ENCODE results near the gene FAF1. TPM values are rescaled to one million over a fixed set of nuclear protein-coding genes. Genes with fewer than 3 reads are reported as not detected.

The FAF1 gene
- total and polyA plus RNA-seq, 9 of the 15 experiments (the other 6 are each of a cell fraction or from before 2014, with no cell fraction given), result 48.7 to 225 (median 118) TPM

- TF ChIP-seq, protein P1, sequence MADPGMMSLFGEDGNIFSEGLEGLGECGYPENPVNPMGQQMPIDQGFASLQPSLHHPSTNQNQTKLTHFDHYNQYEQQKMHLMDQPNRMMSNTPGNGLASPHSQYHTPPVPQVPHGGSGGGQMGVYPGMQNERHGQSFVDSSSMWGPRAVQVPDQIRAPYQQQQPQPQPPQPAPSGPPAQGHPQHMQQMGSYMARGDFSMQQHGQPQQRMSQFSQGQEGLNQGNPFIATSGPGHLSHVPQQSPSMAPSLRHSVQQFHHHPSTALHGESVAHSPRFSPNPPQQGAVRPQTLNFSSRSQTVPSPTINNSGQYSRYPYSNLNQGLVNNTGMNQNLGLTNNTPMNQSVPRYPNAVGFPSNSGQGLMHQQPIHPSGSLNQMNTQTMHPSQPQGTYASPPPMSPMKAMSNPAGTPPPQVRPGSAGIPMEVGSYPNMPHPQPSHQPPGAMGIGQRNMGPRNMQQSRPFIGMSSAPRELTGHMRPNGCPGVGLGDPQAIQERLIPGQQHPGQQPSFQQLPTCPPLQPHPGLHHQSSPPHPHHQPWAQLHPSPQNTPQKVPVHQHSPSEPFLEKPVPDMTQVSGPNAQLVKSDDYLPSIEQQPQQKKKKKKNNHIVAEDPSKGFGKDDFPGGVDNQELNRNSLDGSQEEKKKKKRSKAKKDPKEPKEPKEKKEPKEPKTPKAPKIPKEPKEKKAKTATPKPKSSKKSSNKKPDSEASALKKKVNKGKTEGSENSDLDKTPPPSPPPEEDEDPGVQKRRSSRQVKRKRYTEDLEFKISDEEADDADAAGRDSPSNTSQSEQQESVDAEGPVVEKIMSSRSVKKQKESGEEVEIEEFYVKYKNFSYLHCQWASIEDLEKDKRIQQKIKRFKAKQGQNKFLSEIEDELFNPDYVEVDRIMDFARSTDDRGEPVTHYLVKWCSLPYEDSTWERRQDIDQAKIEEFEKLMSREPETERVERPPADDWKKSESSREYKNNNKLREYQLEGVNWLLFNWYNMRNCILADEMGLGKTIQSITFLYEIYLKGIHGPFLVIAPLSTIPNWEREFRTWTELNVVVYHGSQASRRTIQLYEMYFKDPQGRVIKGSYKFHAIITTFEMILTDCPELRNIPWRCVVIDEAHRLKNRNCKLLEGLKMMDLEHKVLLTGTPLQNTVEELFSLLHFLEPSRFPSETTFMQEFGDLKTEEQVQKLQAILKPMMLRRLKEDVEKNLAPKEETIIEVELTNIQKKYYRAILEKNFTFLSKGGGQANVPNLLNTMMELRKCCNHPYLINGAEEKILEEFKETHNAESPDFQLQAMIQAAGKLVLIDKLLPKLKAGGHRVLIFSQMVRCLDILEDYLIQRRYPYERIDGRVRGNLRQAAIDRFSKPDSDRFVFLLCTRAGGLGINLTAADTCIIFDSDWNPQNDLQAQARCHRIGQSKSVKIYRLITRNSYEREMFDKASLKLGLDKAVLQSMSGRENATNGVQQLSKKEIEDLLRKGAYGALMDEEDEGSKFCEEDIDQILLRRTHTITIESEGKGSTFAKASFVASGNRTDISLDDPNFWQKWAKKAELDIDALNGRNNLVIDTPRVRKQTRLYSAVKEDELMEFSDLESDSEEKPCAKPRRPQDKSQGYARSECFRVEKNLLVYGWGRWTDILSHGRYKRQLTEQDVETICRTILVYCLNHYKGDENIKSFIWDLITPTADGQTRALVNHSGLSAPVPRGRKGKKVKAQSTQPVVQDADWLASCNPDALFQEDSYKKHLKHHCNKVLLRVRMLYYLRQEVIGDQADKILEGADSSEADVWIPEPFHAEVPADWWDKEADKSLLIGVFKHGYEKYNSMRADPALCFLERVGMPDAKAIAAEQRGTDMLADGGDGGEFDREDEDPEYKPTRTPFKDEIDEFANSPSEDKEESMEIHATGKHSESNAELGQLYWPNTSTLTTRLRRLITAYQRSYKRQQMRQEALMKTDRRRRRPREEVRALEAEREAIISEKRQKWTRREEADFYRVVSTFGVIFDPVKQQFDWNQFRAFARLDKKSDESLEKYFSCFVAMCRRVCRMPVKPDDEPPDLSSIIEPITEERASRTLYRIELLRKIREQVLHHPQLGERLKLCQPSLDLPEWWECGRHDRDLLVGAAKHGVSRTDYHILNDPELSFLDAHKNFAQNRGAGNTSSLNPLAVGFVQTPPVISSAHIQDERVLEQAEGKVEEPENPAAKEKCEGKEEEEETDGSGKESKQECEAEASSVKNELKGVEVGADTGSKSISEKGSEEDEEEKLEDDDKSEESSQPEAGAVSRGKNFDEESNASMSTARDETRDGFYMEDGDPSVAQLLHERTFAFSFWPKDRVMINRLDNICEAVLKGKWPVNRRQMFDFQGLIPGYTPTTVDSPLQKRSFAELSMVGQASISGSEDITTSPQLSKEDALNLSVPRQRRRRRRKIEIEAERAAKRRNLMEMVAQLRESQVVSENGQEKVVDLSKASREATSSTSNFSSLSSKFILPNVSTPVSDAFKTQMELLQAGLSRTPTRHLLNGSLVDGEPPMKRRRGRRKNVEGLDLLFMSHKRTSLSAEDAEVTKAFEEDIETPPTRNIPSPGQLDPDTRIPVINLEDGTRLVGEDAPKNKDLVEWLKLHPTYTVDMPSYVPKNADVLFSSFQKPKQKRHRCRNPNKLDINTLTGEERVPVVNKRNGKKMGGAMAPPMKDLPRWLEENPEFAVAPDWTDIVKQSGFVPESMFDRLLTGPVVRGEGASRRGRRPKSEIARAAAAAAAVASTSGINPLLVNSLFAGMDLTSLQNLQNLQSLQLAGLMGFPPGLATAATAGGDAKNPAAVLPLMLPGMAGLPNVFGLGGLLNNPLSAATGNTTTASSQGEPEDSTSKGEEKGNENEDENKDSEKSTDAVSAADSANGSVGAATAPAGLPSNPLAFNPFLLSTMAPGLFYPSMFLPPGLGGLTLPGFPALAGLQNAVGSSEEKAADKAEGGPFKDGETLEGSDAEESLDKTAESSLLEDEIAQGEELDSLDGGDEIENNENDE (IDR thresholded peaks at IDR 0.05; ENCODE audit: low read depth, low read length), result no peak
- TF ChIP-seq ZNF174 (CRISPR knock-in tag; IDR thresholded peaks at IDR 0.05), result no peak
- TF ChIP-seq, protein P2, sequence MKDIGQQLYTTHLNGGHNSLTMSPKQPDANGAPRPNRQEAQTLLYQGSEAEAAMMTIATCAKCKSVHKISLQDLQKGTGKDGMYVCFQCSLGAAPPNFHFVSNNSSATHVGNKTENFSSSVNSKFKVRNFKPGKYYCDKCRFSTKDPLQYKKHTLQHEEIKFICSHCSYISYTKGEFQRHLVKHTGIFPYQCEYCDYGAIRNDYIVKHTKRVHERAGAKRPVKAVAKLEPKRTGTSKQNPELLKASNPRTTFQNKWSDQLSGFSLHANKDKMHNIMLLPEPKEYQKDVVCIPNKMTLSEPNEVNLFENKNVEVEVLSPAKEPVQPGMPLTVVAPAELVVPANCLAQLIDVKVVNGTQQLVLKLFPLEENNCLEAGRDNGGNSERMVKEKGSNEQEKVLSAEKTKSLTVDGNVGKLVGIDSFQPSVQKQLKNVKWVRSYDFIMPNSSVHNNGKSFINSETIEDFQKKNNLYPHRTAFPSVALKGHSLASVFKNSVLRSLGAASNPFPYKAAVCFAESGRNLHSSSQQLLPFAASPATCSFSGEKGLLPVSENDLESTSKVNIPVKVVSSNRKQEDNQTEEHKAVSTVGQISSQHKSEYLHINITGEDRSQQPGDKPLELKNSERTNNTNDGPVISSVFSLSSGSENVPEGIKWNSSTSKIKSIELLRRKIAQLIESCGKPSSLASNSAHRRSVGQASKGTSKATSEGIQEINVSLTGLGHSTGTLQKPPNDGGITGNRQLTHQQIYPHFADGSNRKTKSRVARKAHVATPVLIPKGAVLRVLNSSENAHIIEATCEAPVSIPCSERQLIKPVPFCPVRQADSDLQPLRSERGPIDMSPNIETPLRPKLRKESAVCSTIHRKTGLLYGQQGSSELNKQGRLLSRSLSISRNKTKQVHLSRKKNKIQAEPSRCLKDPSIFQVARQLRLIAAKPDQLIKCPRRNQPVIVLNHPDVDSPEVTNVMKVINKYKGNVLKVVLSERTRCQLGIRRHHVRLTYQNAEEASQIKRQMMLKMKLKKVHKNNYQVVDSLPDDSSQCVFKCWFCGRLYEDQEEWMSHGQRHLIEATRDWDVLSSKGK (CRISPR knock-in tag; IDR thresholded peaks at IDR 0.05), result no peak
- peak; percentile 69 for TF ChIP-seq NFIC (IDR thresholded peaks at IDR 0.05)
- TF ChIP-seq, protein P3, sequence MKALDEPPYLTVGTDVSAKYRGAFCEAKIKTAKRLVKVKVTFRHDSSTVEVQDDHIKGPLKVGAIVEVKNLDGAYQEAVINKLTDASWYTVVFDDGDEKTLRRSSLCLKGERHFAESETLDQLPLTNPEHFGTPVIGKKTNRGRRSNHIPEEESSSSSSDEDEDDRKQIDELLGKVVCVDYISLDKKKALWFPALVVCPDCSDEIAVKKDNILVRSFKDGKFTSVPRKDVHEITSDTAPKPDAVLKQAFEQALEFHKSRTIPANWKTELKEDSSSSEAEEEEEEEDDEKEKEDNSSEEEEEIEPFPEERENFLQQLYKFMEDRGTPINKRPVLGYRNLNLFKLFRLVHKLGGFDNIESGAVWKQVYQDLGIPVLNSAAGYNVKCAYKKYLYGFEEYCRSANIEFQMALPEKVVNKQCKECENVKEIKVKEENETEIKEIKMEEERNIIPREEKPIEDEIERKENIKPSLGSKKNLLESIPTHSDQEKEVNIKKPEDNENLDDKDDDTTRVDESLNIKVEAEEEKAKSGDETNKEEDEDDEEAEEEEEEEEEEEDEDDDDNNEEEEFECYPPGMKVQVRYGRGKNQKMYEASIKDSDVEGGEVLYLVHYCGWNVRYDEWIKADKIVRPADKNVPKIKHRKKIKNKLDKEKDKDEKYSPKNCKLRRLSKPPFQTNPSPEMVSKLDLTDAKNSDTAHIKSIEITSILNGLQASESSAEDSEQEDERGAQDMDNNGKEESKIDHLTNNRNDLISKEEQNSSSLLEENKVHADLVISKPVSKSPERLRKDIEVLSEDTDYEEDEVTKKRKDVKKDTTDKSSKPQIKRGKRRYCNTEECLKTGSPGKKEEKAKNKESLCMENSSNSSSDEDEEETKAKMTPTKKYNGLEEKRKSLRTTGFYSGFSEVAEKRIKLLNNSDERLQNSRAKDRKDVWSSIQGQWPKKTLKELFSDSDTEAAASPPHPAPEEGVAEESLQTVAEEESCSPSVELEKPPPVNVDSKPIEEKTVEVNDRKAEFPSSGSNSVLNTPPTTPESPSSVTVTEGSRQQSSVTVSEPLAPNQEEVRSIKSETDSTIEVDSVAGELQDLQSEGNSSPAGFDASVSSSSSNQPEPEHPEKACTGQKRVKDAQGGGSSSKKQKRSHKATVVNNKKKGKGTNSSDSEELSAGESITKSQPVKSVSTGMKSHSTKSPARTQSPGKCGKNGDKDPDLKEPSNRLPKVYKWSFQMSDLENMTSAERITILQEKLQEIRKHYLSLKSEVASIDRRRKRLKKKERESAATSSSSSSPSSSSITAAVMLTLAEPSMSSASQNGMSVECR (CRISPR knock-in tag; IDR thresholded peaks at IDR 0.05), result no peak
These were observed 339.3 kb downstream of the FAF1 start (continued) for GRCh38 chr1:50620680-50621329.

All from K562 (cell line).